ACC112 (cell line): ENCODE results near the gene SEMA5B.

Experiments
- H2AFZ ChIP-seq: fragments of 200-600 bp; sonication (generic); one replicate; pipeline ENCODE4 v1.6.0; 2017; ENCODE audit warnings: antibody characterized with exemption, low read length; ENCODE audit not compliant: unreplicated experiment
- H3K27ac ChIP-seq: fragments of 200-600 bp; sonication (generic); 2 replicates; pipeline ENCODE4 v1.5.1; 2014; ENCODE audit warnings: low read depth, mild to moderate bottlenecking, antibody characterized with exemption, low read length, moderate library complexity
- H3K27me3 ChIP-seq: fragments of 200-600 bp; sonication (generic); 2 replicates; pipeline ENCODE4 v1.6.1; 2014; ENCODE audit warnings: mild to moderate bottlenecking, antibody characterized with exemption, low read length, moderate library complexity, mixed read lengths; ENCODE audit not compliant: insufficient read depth
- H3K36me3 ChIP-seq: fragments of 200-600 bp; sonication (generic); 2 replicates; pipeline ENCODE4 v1.6.1; 2016; ENCODE audit warnings: mild to moderate bottlenecking, antibody characterized with exemption, low read length, moderate library complexity, mixed read lengths; ENCODE audit not compliant: insufficient read depth
- H3K4me1 ChIP-seq: fragments of 200-600 bp; sonication (generic); one replicate; pipeline ENCODE4 v1.6.1; 2016; ENCODE audit warnings: low read length, mixed read lengths; ENCODE audit not compliant: insufficient read depth, unreplicated experiment, control insufficient read depth
- H3K4me3 ChIP-seq: fragments of 200-600 bp; sonication (generic); 2 replicates; pipeline ENCODE4 v1.5.1; 2014; ENCODE audit warnings: mild to moderate bottlenecking, low read depth, low read length
- H3K79me2 ChIP-seq: fragments of 200-600 bp; sonication (generic); one replicate; pipeline ENCODE4 v1.6.0; 2016; ENCODE audit warnings: low read length; ENCODE audit not compliant: control insufficient read depth, unreplicated experiment, insufficient read depth

Gene SEMA5B

GRCh38 chr3:123038751-123039150 is 11.2 kb upstream of the SEMA5B start:
- Histone ChIP-seq H3K27me3 (peaks cover 5% of the 10 kb centered on the region; the same call in 1 of the 2 replicates), H3K36me3 (no peaks in the 10 kb centered on the region), H2AFZ (no peak overlapping the region), H3K4me1 (peaks cover 13% of the 10 kb centered on the region), H3K79me2 (no peaks in the 10 kb centered on the region), H3K27ac (no peak overlapping the region), H3K4me3 (no peak overlapping the region)

- H2AFZ ChIP-seq: no peak overlapping the region
- no peak overlapping the region for H3K4me3 ChIP-seq
- H3K79me2 ChIP-seq: no peaks in the 10 kb centered on the region
- 0 out of 2 replicates have a peak overlapping the region, but pooled peaks have one; percentile 8 for H3K27ac ChIP-seq
- peaks cover 13% of the 10 kb centered on the region for H3K4me1 ChIP-seq
- H3K36me3 ChIP-seq: no peaks in the 10 kb centered on the region
- peaks cover 11% of the 10 kb centered on the region for H3K27me3 ChIP-seq
Observed at GRCh38 chr3:123037015-123037375, 9.4 kb upstream of the SEMA5B start.

DNA sequence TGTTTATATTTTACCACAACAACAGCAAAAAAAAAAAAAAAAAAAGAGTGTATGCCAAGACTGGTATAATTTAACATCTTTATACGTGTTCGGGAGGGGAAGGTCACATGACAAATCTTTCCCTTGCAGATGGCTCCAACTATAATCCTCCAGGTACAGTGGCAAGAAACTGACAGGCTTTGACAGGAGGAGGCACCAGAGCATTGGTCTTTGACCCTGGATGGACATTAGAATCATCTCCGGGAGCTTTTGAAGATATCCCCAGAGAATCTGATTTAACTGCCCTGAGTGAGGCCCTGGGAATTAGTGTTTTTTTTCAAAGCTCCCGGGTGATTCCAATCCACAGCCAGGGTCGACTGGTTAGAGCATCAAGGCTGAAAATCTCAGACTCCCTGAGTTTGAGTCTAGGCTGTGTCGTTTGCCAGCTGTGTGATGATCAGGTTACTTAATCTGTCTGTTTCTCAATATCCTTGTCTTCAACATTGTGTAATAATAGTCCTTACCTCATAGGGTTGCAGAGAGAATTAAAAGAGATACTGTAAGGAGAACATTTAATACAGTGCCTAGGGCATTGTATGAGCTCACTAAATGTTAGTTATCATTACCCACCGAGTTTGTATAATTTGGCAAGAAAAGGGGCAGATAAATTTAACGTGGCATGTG is 8.9 kb upstream of the SEMA5B start:
- H3K4me3 ChIP-seq: no peak overlapping the region
- peaks cover 16% of the 10 kb centered on the region for H3K27me3 ChIP-seq
- no peak overlapping the region for H3K27ac ChIP-seq
- no peaks in the 10 kb centered on the region for H3K36me3 ChIP-seq
- H3K4me1 ChIP-seq: peaks cover 13% of the 10 kb centered on the region
- H2AFZ ChIP-seq: no peak overlapping the region
- no peaks in the 10 kb centered on the region for H3K79me2 ChIP-seq

DNA sequence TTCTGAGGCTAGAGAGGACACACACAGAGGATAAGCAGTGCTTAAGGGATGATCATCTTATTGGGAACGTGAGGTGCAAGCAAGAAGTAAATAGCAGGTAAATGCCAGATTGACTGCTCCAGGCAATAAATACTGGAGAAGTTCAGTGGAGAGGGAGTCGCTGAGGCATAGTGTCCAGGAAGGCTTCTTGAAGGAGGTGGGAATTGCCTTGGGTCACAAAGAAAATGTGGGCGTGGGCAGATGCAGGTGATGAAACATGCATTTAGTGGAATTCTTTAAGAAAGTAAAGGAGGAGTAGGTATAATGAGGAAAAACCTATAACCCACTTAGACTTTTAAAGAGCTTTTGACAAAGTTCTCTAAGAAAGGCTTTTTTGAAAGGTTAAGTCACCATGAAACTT is 7.4 kb upstream of the SEMA5B start:
- Histone ChIP-seq H3K4me1 (peaks cover 13% of the 10 kb centered on the region), H3K27ac (no peak overlapping the region), H2AFZ (no peak overlapping the region), H3K27me3 (peaks cover 31% of the 10 kb centered on the region), H3K36me3 (no peaks in the 10 kb centered on the region), H3K79me2 (no peaks in the 10 kb centered on the region), H3K4me3 (no peak overlapping the region)

GRCh38 chr3:123034120-123034519 is 6.6 kb upstream of the SEMA5B start:
- H3K4me1 ChIP-seq: peaks cover 13% of the 10 kb centered on the region
- H2AFZ ChIP-seq: no peak overlapping the region
- no peak overlapping the region for H3K4me3 ChIP-seq
- no peaks in the 10 kb centered on the region for H3K36me3 ChIP-seq
- H3K27ac ChIP-seq: no peak overlapping the region
- H3K27me3 ChIP-seq: peaks cover 39% of the 10 kb centered on the region
- no peaks in the 10 kb centered on the region for H3K79me2 ChIP-seq

GRCh38 chr3:123032057-123032456 is 4.5 kb upstream of the SEMA5B start:
- Histone ChIP-seq H2AFZ (no peak overlapping the region), H3K4me1 (peaks cover 11% of the 10 kb centered on the region), H3K27me3 (peaks cover 50% of the 10 kb centered on the region), H3K79me2 (no peaks in the 10 kb centered on the region), H3K27ac (no peak overlapping the region), H3K4me3 (no peak overlapping the region), H3K36me3 (no peaks in the 10 kb centered on the region)

DNA sequence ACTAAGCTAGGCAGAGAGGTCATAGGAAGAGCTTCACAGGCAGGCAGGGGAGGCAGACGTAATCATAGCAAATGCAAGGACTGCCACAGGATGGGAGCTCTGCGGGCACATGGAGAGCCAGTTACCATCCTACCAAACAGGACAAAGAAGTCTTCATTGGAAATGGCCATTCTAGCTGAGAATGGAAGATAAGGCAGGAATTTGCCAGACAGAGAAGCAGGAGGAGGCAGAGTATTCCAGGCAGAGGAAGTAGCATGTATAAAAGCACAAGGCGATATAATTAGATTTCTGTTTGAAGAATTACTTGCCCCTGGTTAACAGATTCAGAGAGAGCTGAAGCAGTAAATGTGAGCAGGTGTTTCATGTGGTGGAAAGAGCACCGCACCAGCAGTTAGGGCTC is 3.5 kb upstream of the SEMA5B start:
- H3K27ac ChIP-seq: no peak overlapping the region
- no peaks in the 10 kb centered on the region for H3K79me2 ChIP-seq
- peaks cover 8% of the 10 kb centered on the region for H3K4me1 ChIP-seq
- H2AFZ ChIP-seq: no peak overlapping the region
- peaks cover 59% of the 10 kb centered on the region for H3K27me3 ChIP-seq
- no peak overlapping the region for H3K4me3 ChIP-seq
- H3K36me3 ChIP-seq: no peaks in the 10 kb centered on the region

- peaks cover 86% of the 10 kb centered on the region for H3K27me3 ChIP-seq
- H3K36me3 ChIP-seq: no peaks in the 10 kb centered on the region
- peaks cover 8% of the 10 kb centered on the region for H3K4me1 ChIP-seq
- H3K79me2 ChIP-seq: no peaks in the 10 kb centered on the region
- no peak overlapping the region for H3K27ac ChIP-seq
- H2AFZ ChIP-seq: peak overlapping the region; percentile 73
- H3K4me3 ChIP-seq: peak overlapping the region; percentile 73
Observed at GRCh38 chr3:123028233-123028828, 768 bp upstream of the SEMA5B start.

DNA sequence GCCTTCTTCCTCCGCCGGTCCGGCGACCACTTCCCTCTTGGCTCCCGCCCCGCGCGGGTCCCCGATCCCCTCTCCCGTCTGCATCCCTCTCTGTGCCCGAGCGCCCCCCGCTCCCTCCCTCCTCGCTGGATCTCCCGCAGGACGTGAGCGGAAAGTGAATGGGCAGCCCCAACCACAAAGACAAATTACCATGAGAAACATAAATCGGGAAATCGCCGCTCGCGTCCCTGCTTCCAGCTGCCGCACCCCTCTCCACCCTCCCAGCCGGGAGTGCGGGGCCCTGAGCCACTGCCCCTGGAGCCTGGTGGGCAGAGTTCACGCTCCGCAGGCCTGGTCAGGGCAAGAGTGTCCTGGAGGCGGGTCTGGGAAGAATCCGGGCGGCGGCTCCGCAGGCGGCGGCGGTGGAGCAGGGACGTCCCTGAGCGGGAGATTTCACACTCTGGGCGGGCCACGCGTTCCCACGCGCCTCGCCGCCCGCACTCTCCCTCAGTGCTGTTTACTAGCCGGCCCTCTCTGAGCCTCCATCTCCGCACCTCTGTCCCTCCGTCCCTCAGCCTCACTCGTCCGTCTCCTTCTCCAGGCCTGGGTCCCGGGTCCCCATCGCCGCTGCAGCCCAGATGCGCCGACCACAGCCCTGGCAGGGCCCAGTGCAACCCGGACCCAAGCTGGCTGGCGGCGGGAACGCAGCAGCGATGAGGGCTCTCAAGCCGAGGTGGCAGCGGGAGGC is 835 bp downstream of the SEMA5B start:
- Histone ChIP-seq H2AFZ (peak overlapping the region; percentile 36), H3K4me1 (peaks cover 8% of the 10 kb centered on the region), H3K4me3 (peak overlapping the region; percentile 73), H3K79me2 (no peaks in the 10 kb centered on the region), H3K27me3 (peaks cover 93% of the 10 kb centered on the region), H3K27ac (no peak overlapping the region), H3K36me3 (no peaks in the 10 kb centered on the region)

GRCh38 chr3:123025642-123026521 is 1.7 kb downstream of the SEMA5B start:
- H3K4me3 ChIP-seq: peak overlapping the region; percentile 73; the same call in 1 of the 2 replicates
- H3K36me3 ChIP-seq: no peaks in the 10 kb centered on the region
- H2AFZ ChIP-seq: no peak overlapping the region
- H3K27me3 ChIP-seq: peaks cover 93% of the 10 kb centered on the region
- no peaks in the 10 kb centered on the region for H3K79me2 ChIP-seq
- no peak overlapping the region for H3K27ac ChIP-seq
- H3K4me1 ChIP-seq: peaks cover 8% of the 10 kb centered on the region
